HEK293T (cell line): ENCODE measurements around the gene PDE7B.

Experiments used
- CTCF ChIA-PET: fragments of 350-600 bp; formaldehyde crosslinking; extraction: SDS; loops from one replicate; lab custom pipeline; 2021; ENCODE audit warnings: antibody characterized with exemption, inconsistent platforms; lab: Yijun Ruan, JAX
- POLR2A ChIA-PET: fragments of 350-600 bp; formaldehyde crosslinking; extraction: SDS; loops from one replicate; lab custom pipeline; 2020; ENCODE audit warnings: antibody characterized with exemption, inconsistent platforms; lab: Yijun Ruan, JAX
- DNase-seq: peaks from one replicate; pipeline ENCODE4 v3.0.0; 2012; ENCODE audit warnings: mixed read lengths; ENCODE audit errors: extremely low spot score
- ARNT ChIP-seq: fragments of 450-650 bp; IDR thresholded peaks from 2 replicates; pipeline ENCODE4 v1.6.1; 2017; ENCODE audit warnings: mild to moderate bottlenecking
- BHLHE40 ChIP-seq: fragments of 450-650 bp; IDR thresholded peaks from 2 replicates; pipeline ENCODE4 v1.6.1; 2016; ENCODE audit warnings: mild to moderate bottlenecking, moderate library complexity, borderline replicate concordance
- CTBP1 ChIP-seq: fragments of 450-650 bp; IDR thresholded peaks from 2 replicates; pipeline ENCODE4 v1.6.1; 2016; ENCODE audit warnings: borderline replicate concordance
- ELF4 ChIP-seq: fragments of 450-650 bp; IDR thresholded peaks from 2 replicates; pipeline ENCODE4 v1.6.1; 2017; ENCODE audit warnings: antibody characterized with exemption
- FOXA1 ChIP-seq: fragments of 450-650 bp; IDR thresholded peaks from 2 replicates; pipeline ENCODE4 v1.6.1; 2016; ENCODE audit warnings: mild to moderate bottlenecking
- FOXK2 ChIP-seq: fragments of 450-650 bp; IDR thresholded peaks from 2 replicates; pipeline ENCODE4 v1.6.1; 2016; ENCODE audit warnings: mild to moderate bottlenecking
- FOXM1 ChIP-seq: fragments of 450-650 bp; IDR thresholded peaks from 2 replicates; pipeline ENCODE4 v1.6.1; 2017; ENCODE audit warnings: mild to moderate bottlenecking, borderline replicate concordance
- HDGF ChIP-seq: fragments of 450-650 bp; IDR thresholded peaks from 2 replicates; pipeline ENCODE4 v1.6.1; 2017; ENCODE audit warnings: antibody characterized with exemption, borderline replicate concordance
- L3MBTL2 ChIP-seq: fragments of 450-650 bp; conservative IDR thresholded peaks from 2 replicates; pipeline ENCODE4 v1.6.1; 2016; ENCODE audit warnings: mild to moderate bottlenecking
- LEF1 ChIP-seq: fragments of 450-650 bp; IDR thresholded peaks from 2 replicates; pipeline ENCODE4 v1.6.1; 2017; ENCODE audit warnings: mild to moderate bottlenecking, borderline replicate concordance
- NFRKB ChIP-seq: fragments of 450-650 bp; IDR thresholded peaks from 2 replicates; pipeline ENCODE4 v1.6.1; 2016; ENCODE audit warnings: mild to moderate bottlenecking, moderate library complexity
- SP1 ChIP-seq: fragments of 450-650 bp; IDR thresholded peaks from 2 replicates; pipeline ENCODE4 v1.6.1; 2017
- SUZ12 ChIP-seq: fragments of 450-650 bp; IDR thresholded peaks from 2 replicates; pipeline ENCODE4 v1.6.1; 2016; ENCODE audit warnings: mild to moderate bottlenecking
- TARDBP ChIP-seq: fragments of 450-650 bp; IDR thresholded peaks from 2 replicates; pipeline ENCODE4 v1.6.1; 2016
- ZNF384 ChIP-seq: fragments of 450-650 bp; IDR thresholded peaks from 2 replicates; pipeline ENCODE4 v1.6.1; 2016
- TF ChIP-seq, protein P1 (sequence below): fragments of 450-650 bp; IDR thresholded peaks from 2 replicates; pipeline ENCODE4 v1.6.1; 2016

PDE7B gene

GRCh38 chr6:136084403-136084802, 232.9 kb downstream of the PDE7B start:
- CTCF ChIA-PET: interaction anchor here (0.6 kb wide), 1 partner anchor 51 kb away, joined by 3 read pairs; no protein-coding TSS in a partner anchor
- TF ChIP-seq HDGF (no peak), LEF1 (no peak), SP1 (no peak), ZNF384 (no peak), FOXA1 (no peak), ELF4 (no peak), BHLHE40 (no peak), L3MBTL2 (no peak), ARNT (no peak)
- DNase-seq: no peak
- POLR2A ChIA-PET: no interaction called here

DNA sequence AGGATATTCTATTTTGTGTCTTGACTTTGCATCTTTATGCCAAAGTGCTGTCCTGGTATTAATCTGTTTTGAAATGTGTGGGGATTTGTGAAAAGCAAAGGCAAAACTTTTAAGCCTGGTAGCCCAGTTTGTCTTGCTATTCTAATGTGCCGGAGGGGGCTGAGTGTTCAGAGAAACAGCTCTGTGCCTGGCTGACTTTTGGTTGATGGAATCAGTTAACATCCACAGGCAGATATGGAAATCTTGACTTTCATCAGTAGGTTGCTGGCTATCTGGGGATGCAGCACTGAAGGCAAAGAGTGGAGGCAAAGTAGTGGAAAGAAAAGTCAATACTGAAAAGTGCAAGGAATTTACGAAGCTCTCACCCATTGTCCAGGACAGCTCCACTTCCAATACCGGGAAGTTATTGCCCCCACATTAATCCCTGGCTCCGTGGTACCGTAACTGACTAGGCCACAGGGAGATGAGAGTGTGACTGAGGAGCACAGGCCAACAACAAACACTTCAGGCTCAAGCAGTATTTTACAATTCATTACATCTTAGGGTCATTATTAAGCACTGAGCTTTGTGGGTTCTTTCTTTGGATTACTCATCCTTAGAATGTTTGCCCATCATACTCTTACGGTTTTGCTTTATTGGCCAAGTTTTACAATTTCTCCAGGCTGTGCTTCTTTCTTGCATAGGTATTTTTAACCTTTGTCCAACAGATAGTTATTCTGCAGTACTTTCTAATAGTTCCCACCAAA, 234.0 kb downstream of the PDE7B start:
- no peak for TF ChIP-seq FOXM1
- TF ChIP-seq, protein P1, sequence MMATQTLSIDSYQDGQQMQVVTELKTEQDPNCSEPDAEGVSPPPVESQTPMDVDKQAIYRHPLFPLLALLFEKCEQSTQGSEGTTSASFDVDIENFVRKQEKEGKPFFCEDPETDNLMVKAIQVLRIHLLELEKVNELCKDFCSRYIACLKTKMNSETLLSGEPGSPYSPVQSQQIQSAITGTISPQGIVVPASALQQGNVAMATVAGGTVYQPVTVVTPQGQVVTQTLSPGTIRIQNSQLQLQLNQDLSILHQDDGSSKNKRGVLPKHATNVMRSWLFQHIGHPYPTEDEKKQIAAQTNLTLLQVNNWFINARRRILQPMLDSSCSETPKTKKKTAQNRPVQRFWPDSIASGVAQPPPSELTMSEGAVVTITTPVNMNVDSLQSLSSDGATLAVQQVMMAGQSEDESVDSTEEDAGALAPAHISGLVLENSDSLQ: no peak
- no peak for TF ChIP-seq L3MBTL2
- TF ChIP-seq SUZ12: no peak
- TF ChIP-seq BHLHE40: no peak
- TF ChIP-seq TARDBP: no peak
- TF ChIP-seq CTBP1: no peak
- no peak for TF ChIP-seq FOXK2
- TF ChIP-seq HDGF: no peak
- TF ChIP-seq ARNT: no peak
- no peak for TF ChIP-seq SP1
- no peak for TF ChIP-seq LEF1
- no peak for TF ChIP-seq NFRKB
- TF ChIP-seq ELF4: no peak
- TF ChIP-seq ZNF384: no peak
- no peak for TF ChIP-seq FOXA1
- DNase-seq: no peak
- CTCF ChIA-PET: no interaction called here
- POLR2A ChIA-PET: no interaction called here

DNA sequence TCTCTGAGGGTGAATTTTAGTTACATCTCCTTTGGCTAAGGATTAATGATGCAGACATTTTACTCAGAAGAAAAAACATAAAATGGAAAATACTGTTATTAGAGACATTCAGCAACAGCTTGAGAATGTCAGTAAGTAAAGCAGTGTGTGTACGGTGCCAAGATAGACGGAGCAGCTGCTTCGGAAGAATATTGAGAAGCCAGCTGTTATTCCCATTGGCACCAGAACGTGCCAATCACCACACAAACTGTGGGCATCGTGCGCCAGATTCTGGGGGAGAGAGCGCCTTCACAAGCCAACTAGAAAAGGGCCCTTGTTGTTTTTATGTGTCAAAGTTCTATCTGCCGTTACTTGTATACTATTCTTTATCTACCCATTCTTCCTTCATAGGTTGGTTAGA, 235.2 kb downstream of the PDE7B start:
- ChIA-PET POLR2A (no interaction called here), CTCF (no interaction called here)
- DNase-seq: no peak
- no peak for TF ChIP-seq FOXK2
- TF ChIP-seq TARDBP: no peak
- TF ChIP-seq NFRKB: no peak
- TF ChIP-seq CTBP1: no peak
- no peak for TF ChIP-seq ZNF384
- TF ChIP-seq BHLHE40: no peak
- no peak for TF ChIP-seq HDGF
- no peak for TF ChIP-seq FOXA1
- no peak for TF ChIP-seq FOXM1
- no peak for TF ChIP-seq SUZ12
- TF ChIP-seq, protein P1: no peak

DNA sequence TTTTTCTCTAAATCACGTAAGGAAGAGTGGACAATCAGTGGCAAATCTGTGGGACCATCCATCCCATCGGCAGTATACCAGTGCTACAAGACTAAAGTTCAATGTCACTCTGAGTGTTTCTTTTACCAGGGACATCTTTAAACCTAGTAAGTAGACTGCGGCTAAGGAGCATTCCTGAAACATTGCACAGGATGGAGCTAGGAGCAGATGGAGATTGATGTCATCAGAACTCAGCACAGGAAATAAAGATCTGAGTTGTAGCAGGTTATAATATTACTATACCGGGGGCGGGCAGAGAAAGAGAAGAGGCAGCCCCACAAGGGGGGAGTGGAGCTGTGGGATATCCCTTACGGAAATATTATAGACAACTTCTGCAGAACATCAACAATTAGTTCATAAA, 236.5 kb downstream of the PDE7B start:
- no peak for DNase-seq
- CTCF ChIA-PET: interaction anchor here (1.8 kb wide), 1 partner anchor 138 kb away, joined by 7 read pairs; no protein-coding TSS in a partner anchor
- TF ChIP-seq FOXK2: no peak

DNA sequence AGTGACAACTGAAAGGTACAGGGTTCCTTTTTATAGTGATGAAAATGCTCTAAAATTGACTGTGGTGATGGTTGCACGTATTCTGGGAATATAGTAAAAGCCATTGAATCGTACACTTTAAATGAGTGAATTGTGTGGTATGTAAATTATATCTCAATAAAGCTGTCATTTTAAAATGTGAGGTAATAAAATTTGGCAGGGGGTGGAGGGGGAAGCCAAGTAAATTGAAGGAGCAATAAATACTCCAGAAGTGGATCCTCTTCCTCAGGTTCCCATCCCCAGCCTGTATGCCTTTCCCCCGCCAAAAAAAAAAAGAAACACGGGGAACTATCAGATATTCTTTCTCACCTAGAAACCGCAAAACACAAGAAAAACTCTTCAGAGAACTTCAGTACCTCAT, 237.2 kb downstream of the PDE7B start:
- TF ChIP-seq ELF4: no peak
- no peak for TF ChIP-seq SP1
- TF ChIP-seq HDGF: no peak
- TF ChIP-seq NFRKB: no peak
- TF ChIP-seq SUZ12: no peak
- TF ChIP-seq, protein P1: peak; percentile 95
- TF ChIP-seq ZNF384: no peak
- TF ChIP-seq BHLHE40: no peak
- TF ChIP-seq FOXM1: peak; percentile 89; the same call in 1 of the 2 replicates
- TF ChIP-seq FOXA1: no peak
- no peak for TF ChIP-seq FOXK2
- no peak for TF ChIP-seq LEF1
- TF ChIP-seq L3MBTL2: no peak
- no peak for TF ChIP-seq TARDBP
- peak; percentile 85 for TF ChIP-seq CTBP1
- no peak for TF ChIP-seq ARNT
- CTCF ChIA-PET: interaction anchor here (0.6 to 1.8 kb wide), 3 partner anchors 15 to 319 kb away, joined by 3 to 7 read pairs (median 7); no protein-coding TSS in a partner anchor
- DNase-seq: no peak
- POLR2A ChIA-PET: no interaction called here

More for the DNA sequence above, 236.5 kb downstream of the PDE7B start:
- POLR2A ChIA-PET: no interaction called here

DNA sequence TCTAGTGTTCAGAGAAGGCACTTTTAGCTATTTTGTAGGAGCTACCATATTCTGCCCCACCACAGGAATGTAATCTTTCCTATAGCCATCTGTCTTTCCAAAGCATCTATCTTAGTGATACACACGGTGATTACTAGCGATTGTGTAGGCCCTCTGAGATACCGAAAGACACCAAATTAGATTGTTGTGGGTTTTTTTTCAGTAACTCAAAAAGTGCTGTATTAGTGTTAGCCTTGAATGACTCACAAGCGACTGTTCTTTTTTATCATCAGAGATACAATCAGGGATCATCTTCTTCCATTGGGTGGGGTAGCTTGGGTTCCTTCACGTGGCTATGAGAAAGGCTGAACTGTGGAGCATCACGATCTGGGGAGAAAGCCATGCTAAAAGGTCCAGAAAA, 238.4 kb downstream of the PDE7B start:
- ChIA-PET CTCF (interaction anchor here (1.2 to 1.8 kb wide), 2 partner anchors 14 to 136 kb away, joined by 3 to 7 read pairs; no protein-coding TSS in a partner anchor), POLR2A (no interaction called here)
- TF ChIP-seq BHLHE40: no peak
- no peak for TF ChIP-seq ARNT
- no peak for TF ChIP-seq CTBP1
- no peak for TF ChIP-seq LEF1
- TF ChIP-seq L3MBTL2: no peak
- TF ChIP-seq HDGF: no peak
- TF ChIP-seq FOXA1: no peak
- TF ChIP-seq, protein P1: no peak
- TF ChIP-seq FOXK2: no peak
- no peak for TF ChIP-seq SUZ12
- TF ChIP-seq NFRKB: no peak
- TF ChIP-seq FOXM1: no peak
- no peak for TF ChIP-seq SP1
- no peak for TF ChIP-seq TARDBP
- TF ChIP-seq ZNF384: no peak
- no peak for TF ChIP-seq ELF4
- no peak for DNase-seq
